DND-41 (cell line): ENCODE results near the gene CCT8.
"Not testable (repeated sequence)": the region's sequence is repeated elsewhere in the genome, so short reads cannot be mapped to it uniquely, and the experiment has no call there.

ENCODE experiments used
- ATAC-seq: fragments of 200-7000 bp; cut with Tn5 transposase; 3 replicates; pipeline ENCODE4 v1.9.1; 2021; ENCODE audit warnings: low read depth; ENCODE audit not compliant: insufficient read depth
- DNase-seq: peaks from one replicate; pipeline ENCODE4 v3.0.0-alpha.2; 2020
- H2AFZ ChIP-seq: 2 replicates; pipeline ENCODE4 v1.6.0; 2012; ENCODE audit warnings: low read depth, low read length
- H3K27ac ChIP-seq: 2 replicates; pipeline ENCODE4 v1.5.1; 2012; ENCODE audit warnings: low read length, inconsistent platforms
- H3K27me3 ChIP-seq: fragments of 200-600 bp; sonication (generic); 2 replicates; pipeline ENCODE4 v1.6.0; 2012; ENCODE audit warnings: low read length, mild to moderate bottlenecking, inconsistent platforms; ENCODE audit not compliant: insufficient read depth, poor library complexity
- H3K36me3 ChIP-seq: 2 replicates; pipeline ENCODE4 v1.5.1; 2012; ENCODE audit warnings: low read length, inconsistent platforms; ENCODE audit not compliant: insufficient read depth
- H3K4me1 ChIP-seq: 2 replicates; pipeline ENCODE4 v1.5.1; 2012; ENCODE audit warnings: mild to moderate bottlenecking, low read length; ENCODE audit not compliant: insufficient read depth
- H3K4me2 ChIP-seq: 2 replicates; pipeline ENCODE4 v1.6.0; 2012; ENCODE audit warnings: mild to moderate bottlenecking, moderate library complexity, low read length, inconsistent platforms; ENCODE audit not compliant: insufficient read depth
- H3K4me3 ChIP-seq, 2 experiments: fragments of 200-600 bp in 1 of 2; shearing (Covaris generic) in 1 of 2; 2 replicates each; pipeline ENCODE4 v1.5.1; 2012 to 2016; ENCODE audit warnings: inconsistent platforms in 2 of 2, low read length in 2 of 2, mild to moderate bottlenecking in 2 of 2, low read depth in 1 of 2, moderate library complexity in 1 of 2
- H3K79me2 ChIP-seq: 2 replicates; pipeline ENCODE4 v1.6.0; 2012; ENCODE audit warnings: low read length, inconsistent platforms; ENCODE audit not compliant: insufficient read depth
- H3K9ac ChIP-seq: 2 replicates; pipeline ENCODE4 v1.6.0; 2012; ENCODE audit warnings: low read depth, mild to moderate bottlenecking, inconsistent platforms, low read length, moderate library complexity
- H3K9me3 ChIP-seq: 2 replicates; pipeline ENCODE4 v1.5.1; 2012; ENCODE audit warnings: low read length, moderate library complexity, mild to moderate bottlenecking, inconsistent platforms; ENCODE audit not compliant: insufficient read depth, severe bottlenecking
- H4K20me1 ChIP-seq: 2 replicates; pipeline ENCODE4 v1.6.0; 2012; ENCODE audit warnings: low read length; ENCODE audit not compliant: insufficient read depth
- CTCF ChIP-seq: IDR thresholded peaks from 2 replicates; pipeline ENCODE4 v1.5.1; 2012; ENCODE audit warnings: borderline replicate concordance, low read length, moderate library complexity, mild to moderate bottlenecking; ENCODE audit not compliant: poor library complexity, severe bottlenecking; ENCODE audit errors: extremely low read depth
- EZH2 ChIP-seq: IDR thresholded peaks from 3 replicates; pipeline ENCODE4 v1.6.1; 2012; ENCODE audit warnings: borderline replicate concordance, low read depth, mild to moderate bottlenecking, moderate library complexity, low read length, inconsistent platforms; ENCODE audit not compliant: severe bottlenecking

CCT8 gene

DNA sequence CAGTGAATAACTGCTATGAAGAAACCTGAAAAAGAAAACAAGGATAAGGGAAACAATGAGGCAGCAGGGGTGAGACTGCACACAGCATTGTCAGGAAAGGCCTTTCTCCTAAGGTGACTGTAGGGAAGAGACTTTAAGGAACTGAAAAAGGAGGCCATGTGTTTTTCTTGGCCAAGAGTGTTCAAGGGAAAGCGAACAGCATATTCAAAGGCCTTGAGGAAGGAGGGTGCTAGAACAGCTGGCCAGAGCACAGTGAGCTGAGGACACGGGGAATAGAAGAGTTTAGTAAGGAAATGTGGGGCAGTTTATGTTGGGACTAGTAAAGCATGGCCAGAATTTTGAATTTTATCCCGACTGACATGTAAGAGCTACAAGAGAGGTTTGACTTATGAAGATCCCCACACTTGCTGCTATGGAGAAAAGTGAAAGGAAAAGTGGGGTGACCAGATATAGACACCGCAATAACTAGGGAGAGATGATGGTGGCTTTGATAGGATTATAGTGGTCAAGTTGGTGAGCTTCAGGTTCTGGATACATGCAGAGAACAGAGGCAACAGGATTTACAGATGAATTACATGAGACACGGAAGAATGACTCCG is 55.7 kb downstream of the CCT8 start:
- peaks cover 4% of the 10 kb centered on the region; the same call in 1 of the 2 replicates for H3K36me3 ChIP-seq
- H3K79me2 ChIP-seq, result peaks cover 36% of the 10 kb centered on the region
- peak overlapping the region in 1 of 2 experiments; percentile 67; a peak in 3 of 4 replicates for H3K4me3 ChIP-seq
- no peak for DNase-seq
- no peaks in the 10 kb centered on the region for H3K9me3 ChIP-seq
- H3K9ac ChIP-seq, result peak overlapping the region; percentile 88; the same call in 1 of the 2 replicates
- H3K27ac ChIP-seq, result peak overlapping the region; percentile 84
- ATAC-seq, result no peak
- no peaks in the 10 kb centered on the region for H4K20me1 ChIP-seq
- TF ChIP-seq CTCF (no peak), EZH2 (no peak)
- peak overlapping the region; percentile 66 for H3K4me2 ChIP-seq
- H3K27me3 ChIP-seq, result no peaks in the 10 kb centered on the region
- peaks cover 18% of the 10 kb centered on the region for H3K4me1 ChIP-seq
- no peak overlapping the region for H2AFZ ChIP-seq

- H3K27ac ChIP-seq, DNase-seq, H4K20me1 ChIP-seq, H3K9me3 ChIP-seq, H3K4me3 ChIP-seq, H2AFZ ChIP-seq, H3K27me3 ChIP-seq, H3K4me1 ChIP-seq, H3K9ac ChIP-seq, H3K79me2 ChIP-seq, H3K4me2 ChIP-seq, ATAC-seq: not testable (repeated sequence)
- peaks cover 20% of the 10 kb centered on the region for H3K36me3 ChIP-seq
Measured at GRCh38 chr21:29011236-29011635, 62.2 kb downstream of the CCT8 start.

DNA sequence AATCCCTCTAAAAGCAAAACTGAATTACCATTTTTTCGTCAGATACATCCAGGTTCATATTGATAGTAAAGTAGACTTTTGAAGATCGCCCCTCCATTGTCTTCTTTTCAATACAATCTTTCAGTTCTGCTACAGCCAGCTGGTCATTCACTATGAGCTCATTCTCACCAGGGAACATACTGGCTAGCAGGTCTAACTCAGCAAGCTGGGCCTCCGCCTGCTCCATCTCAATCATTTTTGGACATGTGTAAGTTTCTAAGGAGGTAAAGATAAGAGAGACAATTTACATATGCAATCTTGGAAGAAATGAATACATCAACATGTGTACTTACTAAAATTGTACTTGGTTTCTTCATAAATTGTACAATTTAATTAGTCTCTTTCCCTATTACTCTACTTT is 65.1 kb downstream of the CCT8 start:
- no peak for TF ChIP-seq EZH2
- Histone ChIP-seq H3K79me2 (peaks cover 7% of the 10 kb centered on the region), H3K9ac (no peak overlapping the region), H4K20me1 (no peaks in the 10 kb centered on the region), H3K27me3 (no peaks in the 10 kb centered on the region), H3K9me3 (no peaks in the 10 kb centered on the region), H3K27ac (no peak overlapping the region), H3K36me3 (peaks cover 27% of the 10 kb centered on the region), H3K4me1 (peaks cover 9% of the 10 kb centered on the region), H2AFZ (no peak overlapping the region), H3K4me2 (no peak overlapping the region), H3K4me3 (no peak overlapping the region)
- DNase-seq (no peak), ATAC-seq (no peak)

DNA sequence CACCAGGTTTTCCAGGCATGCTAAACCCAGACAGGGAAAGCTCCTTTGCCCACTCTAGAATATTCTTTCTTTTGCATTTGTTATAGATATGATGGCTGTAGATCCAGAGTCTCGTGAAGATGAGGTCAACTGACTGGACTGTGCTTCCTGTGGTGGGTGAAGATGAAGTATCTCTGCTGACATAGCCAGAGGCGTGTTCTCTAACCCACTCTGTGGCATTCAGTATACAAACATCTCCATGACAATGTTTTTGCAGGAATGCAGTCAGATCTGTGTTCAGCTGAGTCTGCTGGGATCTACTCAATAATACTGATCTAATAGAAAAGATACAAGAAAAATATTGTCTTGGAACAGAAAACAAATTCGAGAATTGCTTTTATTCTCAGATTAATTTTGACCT is 65.6 kb downstream of the CCT8 start:
- no peak overlapping the region for H3K4me2 ChIP-seq
- DNase-seq, result no peak
- ATAC-seq, result no peak
- no peaks in the 10 kb centered on the region for H4K20me1 ChIP-seq
- no peak overlapping the region for H3K9ac ChIP-seq
- H3K79me2 ChIP-seq, result peaks cover 12% of the 10 kb centered on the region
- H3K4me1 ChIP-seq, result peaks cover 11% of the 10 kb centered on the region
- no peak for TF ChIP-seq CTCF
- no peaks in the 10 kb centered on the region for H3K27me3 ChIP-seq
- no peaks in the 10 kb centered on the region for H3K9me3 ChIP-seq
- peaks cover 27% of the 10 kb centered on the region for H3K36me3 ChIP-seq
- no peak overlapping the region for H3K27ac ChIP-seq
- no peak overlapping the region for H2AFZ ChIP-seq
- H3K4me3 ChIP-seq, result no peak overlapping the region
